GM21423 (cell line): ENCODE measurements around the gene RBBP5.
A peak's percentile ranks its signal among the peaks of the same experiment; 100 is the strongest.
"Not testable (repeated sequence)": the region's sequence is repeated elsewhere in the genome, so short reads cannot be mapped to it uniquely, and the experiment has no call there.

Experiments used
- ATAC-seq: cut with Tn5 transposase; IDR thresholded peaks from one replicate; pipeline ENCODE4 v1.9.1; 2021; ENCODE audit warnings: mild to moderate bottlenecking, moderate library complexity; ENCODE audit not compliant: unreplicated experiment

RBBP5 gene

GRCh38 chr1:205121660-205122488, at the start of gene RBBP5:
RBBP5 (minus strand) TSS chr1:205121978; CDS start chr1:205121873, 105 bp downstream.
- peak; percentile 92 for ATAC-seq

GRCh38 chr1:205171369-205171768, 49.6 kb upstream of the RBBP5 start:
- ATAC-seq, result no peak

- no peak for ATAC-seq
These were observed 48.9 kb upstream of the RBBP5 start for GRCh38 chr1:205170532-205171269.

GRCh38 chr1:205169248-205169647, 47.5 kb upstream of the RBBP5 start:
- no peak for ATAC-seq

GRCh38 chr1:205168291-205168690, 46.5 kb upstream of the RBBP5 start:
- no peak for ATAC-seq

GRCh38 chr1:205162301-205162700, 40.5 kb upstream of the RBBP5 start:
- ATAC-seq, result no peak

- no peak for ATAC-seq
These were observed 39.3 kb upstream of the RBBP5 start for GRCh38 chr1:205161076-205161475.

GRCh38 chr1:205158048-205158616, 36.4 kb upstream of the RBBP5 start:
- ATAC-seq, result no peak

- ATAC-seq, result not testable (repeated sequence)
These were observed 34.0 kb upstream of the RBBP5 start for GRCh38 chr1:205155665-205156377.

GRCh38 chr1:205152505-205152904, 30.7 kb upstream of the RBBP5 start:
- ATAC-seq, result no peak

- ATAC-seq, result no peak
These were observed 29.1 kb upstream of the RBBP5 start for GRCh38 chr1:205150651-205151428.

- no peak for ATAC-seq
These were observed 25.5 kb upstream of the RBBP5 start for GRCh38 chr1:205147191-205147835.

- ATAC-seq, result no peak
These were observed 23.0 kb upstream of the RBBP5 start for GRCh38 chr1:205144751-205145150.

GRCh38 chr1:205144046-205144720, 22.4 kb upstream of the RBBP5 start:
- ATAC-seq, result no peak

- no peak for ATAC-seq
These were observed 20.3 kb upstream of the RBBP5 start for GRCh38 chr1:205142102-205142469.

- no peak for ATAC-seq
These were observed 19.7 kb upstream of the RBBP5 start for GRCh38 chr1:205141236-205142101.

- ATAC-seq, result no peak
These were observed 18.3 kb upstream of the RBBP5 start for GRCh38 chr1:205140113-205140512.

- ATAC-seq, result no peak
These were observed 16.1 kb upstream of the RBBP5 start for GRCh38 chr1:205137901-205138300.
